Measurements from ENCODE around the gene PLVAP. TPM values are rescaled to one million over a fixed set of nuclear protein-coding genes. Genes with fewer than 3 reads are reported as not detected.

Gene PLVAP
- total and polyA plus RNA-seq, 2 experiments from 2014 or later: not detected

DNA sequence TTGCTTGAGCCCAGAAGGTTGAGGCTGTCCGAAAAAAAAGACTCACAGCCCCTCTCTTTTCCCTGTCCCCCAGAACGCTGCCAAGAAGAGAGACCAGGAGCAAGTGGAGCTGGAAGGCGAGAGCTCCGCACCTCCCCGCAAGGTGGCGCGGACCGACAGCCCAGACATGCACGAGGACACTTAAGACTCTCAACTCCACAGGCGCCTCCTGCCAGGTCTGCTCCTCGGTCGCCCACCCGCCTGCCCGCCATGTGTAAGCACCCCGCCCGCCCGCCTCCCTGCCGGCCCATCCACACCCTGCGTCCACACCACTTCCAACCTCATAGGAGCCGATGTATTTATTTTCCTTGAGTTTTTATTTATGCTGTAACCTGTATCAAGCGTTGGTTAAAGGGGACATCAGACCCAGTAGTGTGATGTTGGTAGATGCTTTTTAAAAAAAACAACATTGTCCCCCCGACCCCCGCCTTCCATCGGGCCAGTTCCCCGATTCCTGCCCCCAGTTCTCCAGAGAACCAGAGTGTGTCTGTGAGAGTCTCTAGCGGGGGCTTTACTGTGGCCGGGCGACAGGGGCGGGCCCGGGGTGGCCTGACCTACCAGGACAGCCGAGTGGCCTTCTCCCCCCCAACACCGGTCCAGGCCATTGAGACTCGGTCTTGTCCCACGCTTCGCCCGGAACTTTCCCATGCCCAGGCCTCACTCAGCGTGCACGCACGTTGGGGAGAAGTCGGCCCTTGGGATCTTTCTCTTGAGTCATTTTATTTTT is 57.5 kb downstream of the PLVAP start:
- H3K9me3 Mint-ChIP-seq: no peaks in the 10 kb centered on the region; the same call in 2 of the 3 replicates
- H3K4me1 Mint-ChIP-seq: peaks cover 11% of the 10 kb centered on the region; the same call in 2 of the 3 replicates
- no peak overlapping the region for H3K27ac ChIP-seq (ENCODE audit: low read depth)
- H2AFZ ChIP-seq: no peak overlapping the region
- H3K9me2 ChIP-seq (ENCODE audit: insufficient read depth): no peaks in the 10 kb centered on the region
- no peak overlapping the region for H3K4me3 Mint-ChIP-seq
- peaks cover 9% of the 10 kb centered on the region; the same call in 1 of the 2 replicates for H3K4me1 ChIP-seq (ENCODE audit: insufficient read depth)
- H3K36me3 ChIP-seq (ENCODE audit: insufficient read depth): peaks cover 13% of the 10 kb centered on the region; the same call in 1 of the 2 replicates
- no peak overlapping the region for H3K27ac Mint-ChIP-seq
- H3K4me2 ChIP-seq: no peak overlapping the region
- H3K27me3 ChIP-seq (ENCODE audit: insufficient read depth): no peaks in the 10 kb centered on the region
- H3K36me3 Mint-ChIP-seq (ENCODE audit: low read depth): peaks cover 46% of the 10 kb centered on the region
- H3K27me3 Mint-ChIP-seq (ENCODE audit: insufficient read depth, low read depth, poor library complexity): peaks cover 20% of the 10 kb centered on the region
- no peak for ATAC-seq
- TF ChIP-seq CREB1 (CRISPR knock-in tag; IDR thresholded peaks at IDR 0.05; ENCODE audit: low read depth) (no peak), CTCF (conservative IDR thresholded peaks at IDR 0.05; ENCODE audit: low read depth in 2 of 2) (peak in 1 of 2 experiments; percentile 18; a peak in 1 of 4 replicates)
- no peaks in the 10 kb centered on the region for H3K79me2 ChIP-seq (replicated peaks; ENCODE audit: insufficient read depth)
- H3F3A ChIP-seq (replicated peaks; ENCODE audit: low read depth): peaks cover 7% of the 10 kb centered on the region; the same call in 1 of the 2 replicates
- H3K4me3 ChIP-seq: no peak overlapping the region
- H4K20me1 ChIP-seq (replicated peaks; ENCODE audit: insufficient read depth): no peaks in the 10 kb centered on the region; the same call in 1 of the 2 replicates
- no peak for DNase-seq (ENCODE audit: low spot score)

DNA sequence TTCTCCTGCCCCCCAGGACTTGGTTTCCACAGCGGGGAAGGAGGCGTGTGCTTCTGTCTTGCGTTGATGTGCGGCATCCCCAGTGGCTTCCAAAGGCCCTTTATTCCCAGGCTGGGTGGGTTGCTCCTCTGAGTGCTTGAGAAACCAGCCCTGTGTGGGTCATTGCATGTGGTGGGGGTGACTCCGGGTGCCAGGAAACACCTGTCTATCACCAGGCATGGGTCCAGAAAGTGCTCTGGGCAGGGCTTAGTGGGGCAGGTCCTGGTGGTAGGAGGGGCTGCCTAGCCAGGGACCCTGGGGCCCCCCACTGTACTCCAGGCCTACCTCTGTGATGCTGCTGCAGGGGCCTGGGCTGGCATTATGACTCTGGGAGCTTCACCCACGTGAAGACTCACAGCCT is 58.2 kb downstream of the PLVAP start:
- Mint-ChIP-seq H3K27ac (no peak overlapping the region), H3K36me3 (ENCODE audit: low read depth) (peaks cover 53% of the 10 kb centered on the region), H3K9me3 (no peaks in the 10 kb centered on the region; the same call in 2 of the 3 replicates), H3K27me3 (ENCODE audit: insufficient read depth, low read depth, poor library complexity) (peaks cover 20% of the 10 kb centered on the region), H3K4me1 (peaks cover 11% of the 10 kb centered on the region; the same call in 2 of the 3 replicates), H3K4me3 (no peak overlapping the region)
- Histone ChIP-seq H3F3A (replicated peaks; ENCODE audit: low read depth) (peaks cover 7% of the 10 kb centered on the region; the same call in 1 of the 2 replicates), H3K79me2 (replicated peaks; ENCODE audit: insufficient read depth) (no peaks in the 10 kb centered on the region), H2AFZ (no peak overlapping the region), H3K4me1 (ENCODE audit: insufficient read depth) (peaks cover 9% of the 10 kb centered on the region; the same call in 1 of the 2 replicates), H3K27ac (ENCODE audit: low read depth) (no peak overlapping the region), H4K20me1 (replicated peaks; ENCODE audit: insufficient read depth) (no peaks in the 10 kb centered on the region; the same call in 1 of the 2 replicates), H3K36me3 (ENCODE audit: insufficient read depth) (peaks cover 14% of the 10 kb centered on the region; the same call in 1 of the 2 replicates), H3K4me3 (no peak overlapping the region), H3K27me3 (ENCODE audit: insufficient read depth) (no peaks in the 10 kb centered on the region), H3K9me2 (ENCODE audit: insufficient read depth) (no peaks in the 10 kb centered on the region), H3K4me2 (no peak overlapping the region)
- ATAC-seq (no peak), DNase-seq (ENCODE audit: low spot score) (no peak)
- TF ChIP-seq ZNF114 (CRISPR knock-in tag; IDR thresholded peaks at IDR 0.05) (no peak), STAT1 (IDR thresholded peaks at IDR 0.05; ENCODE audit: unreplicated experiment) (no peak), JUNB (IDR thresholded peaks at IDR 0.05; ENCODE audit: unreplicated experiment) (no peak), NANOG (IDR thresholded peaks at IDR 0.05; ENCODE audit: borderline replicate concordance) (no peak), POLR2AphosphoS5 (IDR thresholded peaks at IDR 0.05; ENCODE audit: low read depth) (no peak), ZNF462 (CRISPR knock-in tag; IDR thresholded peaks at IDR 0.05) (no peak), CREB1 (CRISPR knock-in tag; IDR thresholded peaks at IDR 0.05; ENCODE audit: low read depth) (no peak)
- TF ChIP-seq, protein P1, sequence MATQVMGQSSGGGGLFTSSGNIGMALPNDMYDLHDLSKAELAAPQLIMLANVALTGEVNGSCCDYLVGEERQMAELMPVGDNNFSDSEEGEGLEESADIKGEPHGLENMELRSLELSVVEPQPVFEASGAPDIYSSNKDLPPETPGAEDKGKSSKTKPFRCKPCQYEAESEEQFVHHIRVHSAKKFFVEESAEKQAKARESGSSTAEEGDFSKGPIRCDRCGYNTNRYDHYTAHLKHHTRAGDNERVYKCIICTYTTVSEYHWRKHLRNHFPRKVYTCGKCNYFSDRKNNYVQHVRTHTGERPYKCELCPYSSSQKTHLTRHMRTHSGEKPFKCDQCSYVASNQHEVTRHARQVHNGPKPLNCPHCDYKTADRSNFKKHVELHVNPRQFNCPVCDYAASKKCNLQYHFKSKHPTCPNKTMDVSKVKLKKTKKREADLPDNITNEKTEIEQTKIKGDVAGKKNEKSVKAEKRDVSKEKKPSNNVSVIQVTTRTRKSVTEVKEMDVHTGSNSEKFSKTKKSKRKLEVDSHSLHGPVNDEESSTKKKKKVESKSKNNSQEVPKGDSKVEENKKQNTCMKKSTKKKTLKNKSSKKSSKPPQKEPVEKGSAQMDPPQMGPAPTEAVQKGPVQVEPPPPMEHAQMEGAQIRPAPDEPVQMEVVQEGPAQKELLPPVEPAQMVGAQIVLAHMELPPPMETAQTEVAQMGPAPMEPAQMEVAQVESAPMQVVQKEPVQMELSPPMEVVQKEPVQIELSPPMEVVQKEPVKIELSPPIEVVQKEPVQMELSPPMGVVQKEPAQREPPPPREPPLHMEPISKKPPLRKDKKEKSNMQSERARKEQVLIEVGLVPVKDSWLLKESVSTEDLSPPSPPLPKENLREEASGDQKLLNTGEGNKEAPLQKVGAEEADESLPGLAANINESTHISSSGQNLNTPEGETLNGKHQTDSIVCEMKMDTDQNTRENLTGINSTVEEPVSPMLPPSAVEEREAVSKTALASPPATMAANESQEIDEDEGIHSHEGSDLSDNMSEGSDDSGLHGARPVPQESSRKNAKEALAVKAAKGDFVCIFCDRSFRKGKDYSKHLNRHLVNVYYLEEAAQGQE (IDR thresholded peaks at IDR 0.05; ENCODE audit: unreplicated experiment): no peak
